Measurements from ENCODE around the gene EHBP1L1. TPM values are rescaled to one million over a fixed set of nuclear protein-coding genes. Genes with fewer than 3 reads are reported as not detected.

The EHBP1L1 gene
- total RNA-seq, 4 donors from 2014 or later = 21.2 to 125 (median 65.6) TPM

DNA sequence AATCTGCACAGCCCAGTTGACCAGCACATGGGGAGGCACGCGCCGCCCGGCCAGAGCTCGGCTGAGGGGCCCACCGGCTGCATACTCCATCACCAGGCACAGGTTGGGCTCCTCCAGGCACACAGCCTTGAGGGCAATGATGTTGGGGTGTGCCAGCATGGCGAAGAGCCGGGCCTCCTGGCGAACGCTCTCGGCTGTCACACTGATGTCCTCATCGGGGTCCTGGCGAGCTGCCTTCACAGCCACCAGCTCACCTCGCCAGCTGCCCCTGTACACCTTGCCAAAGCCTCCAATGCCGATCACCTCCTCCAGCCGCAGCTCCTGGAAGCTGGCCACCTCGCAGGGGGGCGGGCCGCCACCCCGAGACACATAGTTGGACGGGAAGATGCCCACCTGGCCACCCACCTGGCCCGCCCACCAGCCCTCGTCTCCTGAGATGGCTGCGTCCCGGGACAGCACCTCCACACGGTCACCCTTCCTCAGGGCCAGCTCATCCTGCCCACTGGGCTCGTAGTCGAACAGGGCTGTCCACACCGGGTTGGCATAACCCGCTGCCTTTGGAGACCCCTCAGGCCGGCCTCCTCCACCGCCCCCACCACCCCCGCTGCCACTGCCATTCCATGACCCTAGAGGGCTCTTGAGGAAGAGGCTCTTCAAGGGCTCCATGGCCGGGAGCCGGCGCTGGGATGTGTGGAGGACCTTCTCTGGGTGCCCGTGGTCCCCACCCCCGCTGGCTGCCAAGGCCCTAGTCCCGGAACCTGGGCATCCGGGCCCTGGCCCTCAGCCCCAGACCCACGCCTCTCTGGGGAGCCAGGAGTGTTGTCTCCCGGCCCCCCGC is 37.5 kb downstream of the EHBP1L1 start:
- DNase-seq (ENCODE audit: low spot score) = no peak

DNA sequence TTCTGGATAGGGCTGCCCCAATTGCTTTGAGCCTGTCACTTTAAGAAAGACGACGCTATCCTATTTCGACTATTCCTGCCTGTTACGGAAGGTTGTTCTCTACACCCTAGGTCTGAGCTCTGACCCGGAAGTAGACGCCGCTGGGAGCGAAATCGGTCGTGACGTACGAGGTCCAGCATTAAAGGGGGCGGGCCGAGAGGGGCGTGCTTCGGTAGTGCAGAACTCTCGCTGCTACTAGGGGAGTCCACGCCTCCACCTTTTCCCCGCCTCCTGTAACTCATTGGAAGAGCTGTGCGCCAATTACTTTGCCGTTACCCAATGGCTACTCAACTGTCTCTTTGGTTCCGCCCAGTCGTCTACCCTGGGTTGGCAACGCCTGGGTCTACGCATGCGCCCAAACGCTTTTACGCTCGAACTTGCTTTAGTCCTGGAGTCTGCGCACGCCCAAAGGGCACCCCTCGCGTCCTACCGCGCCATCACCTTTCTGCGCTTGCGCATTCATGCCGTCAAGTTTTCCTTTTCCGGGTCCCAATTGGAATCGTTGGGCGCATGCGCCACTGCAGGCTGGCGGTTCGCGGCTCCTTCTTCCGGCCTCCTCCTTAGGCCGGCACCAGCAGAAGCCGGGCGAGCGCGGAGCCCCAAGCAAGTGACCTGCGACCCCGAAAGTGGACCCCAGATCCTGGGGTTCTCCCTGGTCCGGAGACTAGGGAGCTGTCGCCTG is 39.5 kb downstream of the EHBP1L1 start, which contains the start of gene PCNX3:
Gene PCNX3 (plus strand): TSS at position 548 of the 721 bp plus-strand sequence. CDS start 536 bp downstream, outside the sequence.
- peak; percentile 87 for ATAC-seq (ENCODE audit: low FRiP score)
- TF ChIP-seq, protein P1, sequence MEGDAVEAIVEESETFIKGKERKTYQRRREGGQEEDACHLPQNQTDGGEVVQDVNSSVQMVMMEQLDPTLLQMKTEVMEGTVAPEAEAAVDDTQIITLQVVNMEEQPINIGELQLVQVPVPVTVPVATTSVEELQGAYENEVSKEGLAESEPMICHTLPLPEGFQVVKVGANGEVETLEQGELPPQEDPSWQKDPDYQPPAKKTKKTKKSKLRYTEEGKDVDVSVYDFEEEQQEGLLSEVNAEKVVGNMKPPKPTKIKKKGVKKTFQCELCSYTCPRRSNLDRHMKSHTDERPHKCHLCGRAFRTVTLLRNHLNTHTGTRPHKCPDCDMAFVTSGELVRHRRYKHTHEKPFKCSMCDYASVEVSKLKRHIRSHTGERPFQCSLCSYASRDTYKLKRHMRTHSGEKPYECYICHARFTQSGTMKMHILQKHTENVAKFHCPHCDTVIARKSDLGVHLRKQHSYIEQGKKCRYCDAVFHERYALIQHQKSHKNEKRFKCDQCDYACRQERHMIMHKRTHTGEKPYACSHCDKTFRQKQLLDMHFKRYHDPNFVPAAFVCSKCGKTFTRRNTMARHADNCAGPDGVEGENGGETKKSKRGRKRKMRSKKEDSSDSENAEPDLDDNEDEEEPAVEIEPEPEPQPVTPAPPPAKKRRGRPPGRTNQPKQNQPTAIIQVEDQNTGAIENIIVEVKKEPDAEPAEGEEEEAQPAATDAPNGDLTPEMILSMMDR (IDR thresholded peaks at IDR 0.05) = no peak
- peak; percentile 99 for DNase-seq (ENCODE audit: low spot score)

More for the DNA sequence above, 37.5 kb downstream of the EHBP1L1 start:
- TF ChIP-seq, protein P1 (IDR thresholded peaks at IDR 0.05) = no peak
- no peak for ATAC-seq (ENCODE audit: low FRiP score)

DNA sequence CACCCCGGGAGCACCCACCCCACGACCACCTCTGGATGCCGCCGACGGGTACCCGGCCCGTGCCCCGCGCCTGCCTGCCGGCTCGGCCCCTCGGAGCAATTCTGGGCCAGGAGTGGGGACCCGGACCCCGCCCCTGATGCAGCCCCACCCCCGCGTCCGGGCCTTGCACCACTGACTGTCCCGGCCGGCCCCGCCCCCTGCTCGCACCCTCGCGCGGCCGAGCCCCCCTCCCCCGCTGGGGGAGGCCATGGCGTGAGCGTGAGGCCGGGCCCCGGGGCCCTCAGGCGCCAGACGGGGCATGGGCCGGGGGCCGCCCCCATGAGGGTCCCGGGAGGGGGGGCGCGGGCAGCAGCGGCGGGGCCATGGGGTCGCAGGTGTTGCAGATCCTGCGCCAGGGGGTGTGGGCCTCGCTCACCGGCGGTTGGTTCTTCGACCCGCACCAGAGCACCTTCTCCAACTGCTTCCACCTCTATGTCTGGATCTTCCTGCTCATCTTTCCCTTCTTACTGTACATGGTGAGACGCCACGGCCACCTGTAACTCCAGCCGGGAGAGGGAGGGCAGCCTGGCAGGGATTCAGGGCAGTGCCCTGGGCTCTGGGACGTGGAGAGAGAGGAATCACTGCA is 40.2 kb downstream of the EHBP1L1 start:
- DNase-seq (ENCODE audit: low spot score) = no peak
- peak; percentile 0 for ATAC-seq (ENCODE audit: low FRiP score)
- TF ChIP-seq, protein P1 (IDR thresholded peaks at IDR 0.05) = no peak

DNA sequence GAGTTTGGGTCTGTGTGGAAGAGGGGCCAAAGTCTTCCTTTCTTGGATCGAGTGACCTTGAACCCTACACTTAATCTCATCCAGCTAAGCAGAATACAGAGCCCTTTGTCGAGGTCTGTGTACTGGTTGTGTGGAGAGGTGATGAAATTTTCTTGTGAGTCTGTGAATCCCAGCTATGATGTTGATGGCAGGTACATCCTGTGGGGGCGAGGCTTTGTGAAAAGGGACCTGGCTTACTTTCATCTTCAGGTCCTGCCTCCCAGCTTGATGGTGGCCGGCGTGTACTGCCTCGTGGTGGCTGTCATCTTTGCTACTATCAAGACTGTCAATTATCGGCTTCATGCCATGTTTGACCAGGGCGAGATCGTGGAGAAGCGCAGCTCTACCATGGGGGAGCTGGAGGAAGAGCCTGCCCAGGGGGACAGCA is 40.7 kb downstream of the EHBP1L1 start:
- no peak for ATAC-seq (ENCODE audit: low FRiP score)
- no peak for DNase-seq (ENCODE audit: low spot score)
- TF ChIP-seq, protein P1 (IDR thresholded peaks at IDR 0.05) = no peak

DNA sequence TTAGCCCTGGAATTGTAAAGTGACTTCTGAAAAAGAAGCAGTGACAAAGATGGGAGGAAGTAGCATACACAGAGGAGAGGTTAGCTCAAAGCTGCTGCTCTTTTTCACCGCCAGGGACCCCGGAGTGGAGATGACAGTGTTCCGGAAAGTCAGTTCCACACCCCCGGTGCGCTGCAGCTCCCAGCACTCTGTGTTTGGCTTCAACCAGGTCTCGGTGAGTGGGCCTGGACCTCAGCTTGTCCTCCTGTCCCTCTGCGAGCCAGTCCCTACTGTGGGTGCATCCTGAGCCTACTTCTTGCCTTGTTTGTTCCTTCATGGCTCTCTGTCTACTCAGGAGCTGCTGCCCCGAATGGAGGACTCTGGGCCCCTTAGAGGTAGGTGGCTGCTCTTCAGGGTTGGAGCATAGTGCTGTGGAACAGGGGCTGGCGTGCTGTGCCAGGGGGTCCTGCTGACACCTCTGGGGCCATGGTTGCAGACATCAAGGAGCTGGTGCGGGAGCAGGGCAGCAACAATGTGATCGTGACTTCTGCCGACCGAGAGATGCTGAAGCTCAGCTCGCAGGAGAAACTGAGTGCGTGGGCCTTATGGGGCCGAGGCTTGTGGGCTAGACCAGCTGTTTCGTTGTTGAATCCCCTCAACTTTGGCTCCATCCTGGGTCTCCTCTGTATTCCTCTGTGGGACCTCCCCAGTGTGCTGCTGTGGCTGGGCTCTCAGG is 41.4 kb downstream of the EHBP1L1 start:
- TF ChIP-seq, protein P1 (IDR thresholded peaks at IDR 0.05) = no peak
- ATAC-seq (ENCODE audit: low FRiP score) (no peak), DNase-seq (ENCODE audit: low spot score) (no peak)

DNA sequence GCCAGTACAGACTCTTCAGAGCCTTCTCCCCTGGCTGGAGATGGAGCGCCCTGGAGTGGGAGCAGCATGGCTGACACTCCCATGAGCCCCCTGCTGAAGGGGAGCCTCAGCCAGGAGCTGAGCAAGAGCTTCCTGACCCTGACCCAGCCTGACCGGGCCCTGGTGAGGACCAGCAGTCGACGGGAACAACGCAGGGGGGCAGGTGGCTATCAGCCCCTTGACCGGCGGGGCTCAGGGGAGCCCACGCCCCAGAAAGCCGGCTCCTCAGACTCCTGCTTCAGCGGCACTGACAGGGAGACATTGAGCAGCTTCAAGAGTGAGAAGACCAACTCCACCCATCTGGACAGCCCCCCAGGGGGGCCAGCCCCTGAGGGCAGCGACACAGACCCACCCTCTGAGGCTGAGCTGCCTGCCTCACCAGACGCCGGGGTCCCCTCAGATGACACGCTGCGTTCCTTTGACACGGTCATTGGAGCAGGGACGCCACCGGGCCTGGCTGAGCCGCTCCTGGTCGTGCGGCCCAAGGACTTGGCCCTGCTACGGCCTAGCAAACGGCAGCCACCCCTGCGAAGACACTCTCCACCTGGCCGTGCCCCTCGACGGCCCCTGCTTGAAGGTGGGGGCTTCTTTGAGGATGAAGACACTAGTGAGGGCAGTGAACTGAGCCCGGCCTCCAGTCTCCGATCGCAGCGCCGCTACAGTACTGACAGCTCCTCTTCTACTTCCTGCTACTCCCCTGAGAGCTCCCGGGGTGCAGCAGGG is 42.3 kb downstream of the EHBP1L1 start:
- TF ChIP-seq, protein P1 (IDR thresholded peaks at IDR 0.05) = no peak
- DNase-seq (ENCODE audit: low spot score) = no peak
- ATAC-seq (ENCODE audit: low FRiP score) = no peak
